HEK293 (cell line): ENCODE results near the gene PAM.

ENCODE experiments used
- BCL6B ChIP-seq: fragments of 450-650 bp; formaldehyde crosslinking; IDR thresholded peaks from 2 replicates; pipeline ENCODE4 v1.5.1; 2017; ENCODE audit warnings: missing biosample characterization, missing genetic modification characterization
- GLI2 ChIP-seq: fragments of 450-650 bp; formaldehyde crosslinking; IDR thresholded peaks from 2 replicates; pipeline ENCODE4; 2017; ENCODE audit warnings: missing biosample characterization, missing genetic modification characterization, low read depth, borderline replicate concordance
- KLF16 ChIP-seq: fragments of 450-650 bp; formaldehyde crosslinking; IDR thresholded peaks from 2 replicates; pipeline ENCODE4 v1.5.1; 2017; ENCODE audit warnings: missing biosample characterization, missing genetic modification characterization
- OVOL3 ChIP-seq: fragments of 450-650 bp; formaldehyde crosslinking; IDR thresholded peaks from 2 replicates; pipeline ENCODE4 v1.5.1; 2016; ENCODE audit warnings: missing biosample characterization, missing genetic modification characterization
- ZIC2 ChIP-seq: fragments of 450-650 bp; formaldehyde crosslinking; IDR thresholded peaks from 2 replicates; pipeline ENCODE4 v1.5.1; 2016; ENCODE audit warnings: missing biosample characterization, missing genetic modification characterization
- ZNF132 ChIP-seq: fragments of 450-650 bp; formaldehyde crosslinking; IDR thresholded peaks from 2 replicates; pipeline ENCODE4 v1.5.1; 2017; ENCODE audit warnings: missing biosample characterization, missing genetic modification characterization, borderline replicate concordance
- ZNF140 ChIP-seq: fragments of 450-650 bp; formaldehyde crosslinking; IDR thresholded peaks from 2 replicates; pipeline ENCODE4 v1.5.1; 2016; ENCODE audit warnings: missing biosample characterization, missing genetic modification characterization
- ZNF2 ChIP-seq: fragments of 450-650 bp; formaldehyde crosslinking; IDR thresholded peaks from 2 replicates; pipeline ENCODE4 v1.5.1; 2016; ENCODE audit warnings: missing biosample characterization, missing genetic modification characterization
- ZNF202 ChIP-seq: fragments of 450-650 bp; formaldehyde crosslinking; IDR thresholded peaks from 2 replicates; pipeline ENCODE4 v1.5.1; 2016; ENCODE audit warnings: missing biosample characterization, missing genetic modification characterization, borderline replicate concordance
- ZNF214 ChIP-seq: fragments of 450-650 bp; formaldehyde crosslinking; IDR thresholded peaks from 2 replicates; pipeline ENCODE4 v1.5.1; 2017; ENCODE audit warnings: missing biosample characterization, mild to moderate bottlenecking, missing genetic modification characterization, borderline replicate concordance
- ZNF239 ChIP-seq: fragments of 450-650 bp; formaldehyde crosslinking; IDR thresholded peaks from 2 replicates; pipeline ENCODE4 v1.5.1; 2016; ENCODE audit warnings: missing biosample characterization, missing genetic modification characterization
- ZNF24 ChIP-seq: fragments of 450-650 bp; formaldehyde crosslinking; IDR thresholded peaks from 2 replicates; pipeline ENCODE4 v1.5.1; 2016; ENCODE audit warnings: missing biosample characterization, missing genetic modification characterization
- ZNF292 ChIP-seq: fragments of 450-650 bp; formaldehyde crosslinking; IDR thresholded peaks from 2 replicates; pipeline ENCODE4 v1.5.1; 2016; ENCODE audit warnings: low read depth, missing biosample characterization, missing genetic modification characterization, borderline replicate concordance
- ZNF302 ChIP-seq: fragments of 450-650 bp; formaldehyde crosslinking; IDR thresholded peaks from 2 replicates; pipeline ENCODE4 v1.5.1; 2016; ENCODE audit warnings: missing biosample characterization, missing genetic modification characterization, low read depth
- ZNF324 ChIP-seq: fragments of 450-650 bp; formaldehyde crosslinking; IDR thresholded peaks from 2 replicates; pipeline ENCODE4 v1.5.1; 2016; ENCODE audit warnings: missing biosample characterization, missing genetic modification characterization
- ZNF341 ChIP-seq: fragments of 450-650 bp; formaldehyde crosslinking; IDR thresholded peaks from 2 replicates; pipeline ENCODE4; 2016; ENCODE audit warnings: low read depth, missing biosample characterization, missing genetic modification characterization
- ZNF449 ChIP-seq: fragments of 450-650 bp; formaldehyde crosslinking; IDR thresholded peaks from 2 replicates; pipeline ENCODE4 v1.5.1; 2017; ENCODE audit warnings: missing biosample characterization, mild to moderate bottlenecking, missing genetic modification characterization, moderate library complexity
- ZNF473 ChIP-seq: fragments of 450-650 bp; formaldehyde crosslinking; IDR thresholded peaks from 2 replicates; pipeline ENCODE4 v1.5.1; 2017; ENCODE audit warnings: missing biosample characterization, missing genetic modification characterization
- ZNF48 ChIP-seq: fragments of 450-650 bp; formaldehyde crosslinking; IDR thresholded peaks from 2 replicates; pipeline ENCODE4 v1.5.1; 2016; ENCODE audit warnings: missing biosample characterization, missing genetic modification characterization
- ZNF571 ChIP-seq: fragments of 450-650 bp; formaldehyde crosslinking; IDR thresholded peaks from 2 replicates; pipeline ENCODE4 v1.5.0; 2017; ENCODE audit warnings: missing biosample characterization, missing genetic modification characterization
- ZNF585B ChIP-seq: fragments of 450-650 bp; formaldehyde crosslinking; IDR thresholded peaks from 2 replicates; pipeline ENCODE4 v1.5.1; 2016; ENCODE audit warnings: missing biosample characterization, missing genetic modification characterization
- ZNF600 ChIP-seq: fragments of 450-650 bp; formaldehyde crosslinking; IDR thresholded peaks from 2 replicates; pipeline ENCODE4 v1.5.1; 2016; ENCODE audit warnings: missing biosample characterization, missing genetic modification characterization
- ZNF623 ChIP-seq: fragments of 450-650 bp; formaldehyde crosslinking; IDR thresholded peaks from 2 replicates; pipeline ENCODE4 v1.5.1; 2016; ENCODE audit warnings: missing biosample characterization, missing genetic modification characterization
- ZNF624 ChIP-seq: fragments of 450-650 bp; formaldehyde crosslinking; IDR thresholded peaks from 2 replicates; pipeline ENCODE4 v1.5.1; 2017; ENCODE audit warnings: missing biosample characterization, missing genetic modification characterization
- ZNF664 ChIP-seq: fragments of 450-650 bp; formaldehyde crosslinking; IDR thresholded peaks from 2 replicates; pipeline ENCODE4 v1.5.1; 2016; ENCODE audit warnings: missing biosample characterization, missing genetic modification characterization
- ZNF747 ChIP-seq: fragments of 450-650 bp; formaldehyde crosslinking; IDR thresholded peaks from 2 replicates; pipeline ENCODE4 v1.5.1; 2016; ENCODE audit warnings: missing biosample characterization, missing genetic modification characterization
- TF ChIP-seq, protein P1 (sequence below): fragments of 450-650 bp; formaldehyde crosslinking; conservative IDR thresholded peaks from 2 replicates; pipeline ENCODE4 v1.5.1; 2016; ENCODE audit warnings: low read depth, missing biosample characterization, missing genetic modification characterization
- TF ChIP-seq, protein P2 (sequence below): fragments of 450-650 bp; formaldehyde crosslinking; IDR thresholded peaks from 2 replicates; pipeline ENCODE4 v1.5.1; 2016; ENCODE audit warnings: missing biosample characterization, missing genetic modification characterization
- TF ChIP-seq, protein P3 (sequence below): fragments of 450-650 bp; formaldehyde crosslinking; IDR thresholded peaks from 2 replicates; pipeline ENCODE4 v1.5.1; 2017; ENCODE audit warnings: missing biosample characterization, missing genetic modification characterization

The PAM gene

GRCh38 chr5:102754767-102755431 lies at the start of gene PAM (continued):
- peak; percentile 35; the same call in 1 of the 2 replicates for TF ChIP-seq ZNF600 (tag by site-specific recombination)
- no peak for TF ChIP-seq ZNF132
- no peak for TF ChIP-seq ZNF473 (tag by site-specific recombination)
- peak; percentile 89 for TF ChIP-seq ZIC2 (tag by site-specific recombination)
- TF ChIP-seq ZNF585B (tag by site-specific recombination) = no peak
- TF ChIP-seq ZNF324 = peak; percentile 18; the same call in 1 of the 2 replicates
- TF ChIP-seq ZNF24 = no peak
- no peak for TF ChIP-seq GLI2
- peak; percentile 20; the same call in 1 of the 2 replicates for TF ChIP-seq ZNF341 (tag by site-specific recombination)
- no peak for TF ChIP-seq ZNF624
- no peak for TF ChIP-seq ZNF571
- TF ChIP-seq ZNF623 = no peak
- no peak for TF ChIP-seq ZNF449 (tag by site-specific recombination)
- no peak for TF ChIP-seq ZNF140 (tag by site-specific recombination)
- TF ChIP-seq, protein P1, sequence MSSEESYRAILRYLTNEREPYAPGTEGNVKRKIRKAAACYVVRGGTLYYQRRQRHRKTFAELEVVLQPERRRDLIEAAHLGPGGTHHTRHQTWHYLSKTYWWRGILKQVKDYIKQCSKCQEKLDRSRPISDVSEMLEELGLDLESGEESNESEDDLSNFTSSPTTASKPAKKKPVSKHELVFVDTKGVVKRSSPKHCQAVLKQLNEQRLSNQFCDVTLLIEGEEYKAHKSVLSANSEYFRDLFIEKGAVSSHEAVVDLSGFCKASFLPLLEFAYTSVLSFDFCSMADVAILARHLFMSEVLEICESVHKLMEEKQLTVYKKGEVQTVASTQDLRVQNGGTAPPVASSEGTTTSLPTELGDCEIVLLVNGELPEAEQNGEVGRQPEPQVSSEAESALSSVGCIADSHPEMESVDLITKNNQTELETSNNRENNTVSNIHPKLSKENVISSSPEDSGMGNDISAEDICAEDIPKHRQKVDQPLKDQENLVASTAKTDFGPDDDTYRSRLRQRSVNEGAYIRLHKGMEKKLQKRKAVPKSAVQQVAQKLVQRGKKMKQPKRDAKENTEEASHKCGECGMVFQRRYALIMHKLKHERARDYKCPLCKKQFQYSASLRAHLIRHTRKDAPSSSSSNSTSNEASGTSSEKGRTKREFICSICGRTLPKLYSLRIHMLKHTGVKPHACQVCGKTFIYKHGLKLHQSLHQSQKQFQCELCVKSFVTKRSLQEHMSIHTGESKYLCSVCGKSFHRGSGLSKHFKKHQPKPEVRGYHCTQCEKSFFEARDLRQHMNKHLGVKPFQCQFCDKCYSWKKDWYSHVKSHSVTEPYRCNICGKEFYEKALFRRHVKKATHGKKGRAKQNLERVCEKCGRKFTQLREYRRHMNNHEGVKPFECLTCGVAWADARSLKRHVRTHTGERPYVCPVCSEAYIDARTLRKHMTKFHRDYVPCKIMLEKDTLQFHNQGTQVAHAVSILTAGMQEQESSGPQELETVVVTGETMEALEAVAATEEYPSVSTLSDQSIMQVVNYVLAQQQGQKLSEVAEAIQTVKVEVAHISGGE (tag by site-specific recombination) = peak; percentile 68; the same call in 1 of the 2 replicates
- TF ChIP-seq BCL6B (tag by site-specific recombination) = no peak
- TF ChIP-seq, protein P2, sequence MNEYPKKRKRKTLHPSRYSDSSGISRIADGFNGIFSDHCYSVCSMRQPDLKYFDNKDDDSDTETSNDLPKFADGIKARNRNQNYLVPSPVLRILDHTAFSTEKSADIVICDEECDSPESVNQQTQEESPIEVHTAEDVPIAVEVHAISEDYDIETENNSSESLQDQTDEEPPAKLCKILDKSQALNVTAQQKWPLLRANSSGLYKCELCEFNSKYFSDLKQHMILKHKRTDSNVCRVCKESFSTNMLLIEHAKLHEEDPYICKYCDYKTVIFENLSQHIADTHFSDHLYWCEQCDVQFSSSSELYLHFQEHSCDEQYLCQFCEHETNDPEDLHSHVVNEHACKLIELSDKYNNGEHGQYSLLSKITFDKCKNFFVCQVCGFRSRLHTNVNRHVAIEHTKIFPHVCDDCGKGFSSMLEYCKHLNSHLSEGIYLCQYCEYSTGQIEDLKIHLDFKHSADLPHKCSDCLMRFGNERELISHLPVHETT (tag by site-specific recombination) = no peak
- TF ChIP-seq ZNF48 (tag by site-specific recombination) = no peak
- no peak for TF ChIP-seq ZNF214 (tag by site-specific recombination)
- TF ChIP-seq ZNF302 = no peak
- no peak for TF ChIP-seq ZNF2
- no peak for TF ChIP-seq ZNF747
- no peak for TF ChIP-seq ZNF292
- TF ChIP-seq, protein P3, sequence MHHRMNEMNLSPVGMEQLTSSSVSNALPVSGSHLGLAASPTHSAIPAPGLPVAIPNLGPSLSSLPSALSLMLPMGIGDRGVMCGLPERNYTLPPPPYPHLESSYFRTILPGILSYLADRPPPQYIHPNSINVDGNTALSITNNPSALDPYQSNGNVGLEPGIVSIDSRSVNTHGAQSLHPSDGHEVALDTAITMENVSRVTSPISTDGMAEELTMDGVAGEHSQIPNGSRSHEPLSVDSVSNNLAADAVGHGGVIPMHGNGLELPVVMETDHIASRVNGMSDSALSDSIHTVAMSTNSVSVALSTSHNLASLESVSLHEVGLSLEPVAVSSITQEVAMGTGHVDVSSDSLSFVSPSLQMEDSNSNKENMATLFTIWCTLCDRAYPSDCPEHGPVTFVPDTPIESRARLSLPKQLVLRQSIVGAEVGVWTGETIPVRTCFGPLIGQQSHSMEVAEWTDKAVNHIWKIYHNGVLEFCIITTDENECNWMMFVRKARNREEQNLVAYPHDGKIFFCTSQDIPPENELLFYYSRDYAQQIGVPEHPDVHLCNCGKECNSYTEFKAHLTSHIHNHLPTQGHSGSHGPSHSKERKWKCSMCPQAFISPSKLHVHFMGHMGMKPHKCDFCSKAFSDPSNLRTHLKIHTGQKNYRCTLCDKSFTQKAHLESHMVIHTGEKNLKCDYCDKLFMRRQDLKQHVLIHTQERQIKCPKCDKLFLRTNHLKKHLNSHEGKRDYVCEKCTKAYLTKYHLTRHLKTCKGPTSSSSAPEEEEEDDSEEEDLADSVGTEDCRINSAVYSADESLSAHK (tag by site-specific recombination) = no peak
- no peak for TF ChIP-seq KLF16
- no peak for TF ChIP-seq OVOL3
- TF ChIP-seq ZNF239 = no peak
- TF ChIP-seq ZNF664 = no peak
- no peak for TF ChIP-seq ZNF202
